Activated CD4-positive, alpha-beta T cell treated with anti-CD3 and anti-CD28 coated beads for 48 hours (primary cell): Measurements from ENCODE around the gene QKI.
A peak's percentile ranks its signal among the peaks of the same experiment; 100 is the strongest.

Experiments used
- DNase-seq: peaks from one replicate; pipeline ENCODE4 v3.0.0-alpha.2; 2020

QKI gene

DNA sequence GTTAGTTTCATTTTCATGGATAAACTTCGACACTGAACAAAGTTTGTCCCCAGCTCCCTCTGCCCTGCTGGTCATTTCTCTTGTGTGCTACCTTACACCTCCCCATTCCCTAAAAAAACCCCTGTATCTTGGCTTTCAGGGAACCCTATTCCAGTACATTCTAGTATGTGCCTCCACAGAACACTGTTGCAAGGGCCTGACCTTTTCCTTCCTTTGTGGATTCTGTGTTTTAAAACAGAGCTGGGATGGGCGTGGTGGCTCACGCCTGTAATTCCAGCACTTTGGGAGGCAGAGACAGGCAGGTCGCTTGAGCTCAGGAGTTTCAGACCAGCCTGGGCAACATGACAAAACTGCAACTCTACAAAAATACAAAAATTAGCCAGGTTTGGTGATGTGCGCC is 20.6 kb upstream of the QKI start:
- no peak for DNase-seq

DNA sequence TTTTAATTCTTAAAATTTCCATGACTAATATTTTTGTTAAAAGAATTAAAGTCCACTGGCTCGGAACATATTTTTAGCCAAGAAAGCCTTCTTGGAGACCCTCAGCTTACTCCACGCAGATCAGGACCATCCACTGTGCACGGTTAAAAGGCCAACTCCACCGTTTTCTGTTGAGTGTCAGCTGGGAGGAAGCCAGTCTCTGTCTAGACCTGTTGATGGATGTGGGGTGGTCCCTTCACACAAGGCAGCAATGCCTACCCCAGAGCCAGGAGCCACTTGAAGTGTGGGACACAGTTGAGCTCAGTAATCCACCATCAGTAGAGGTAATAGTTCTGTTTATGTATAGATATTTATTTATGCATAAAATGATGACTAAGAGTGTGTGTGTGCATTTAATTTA is 19.9 kb upstream of the QKI start:
- no peak for DNase-seq

DNA sequence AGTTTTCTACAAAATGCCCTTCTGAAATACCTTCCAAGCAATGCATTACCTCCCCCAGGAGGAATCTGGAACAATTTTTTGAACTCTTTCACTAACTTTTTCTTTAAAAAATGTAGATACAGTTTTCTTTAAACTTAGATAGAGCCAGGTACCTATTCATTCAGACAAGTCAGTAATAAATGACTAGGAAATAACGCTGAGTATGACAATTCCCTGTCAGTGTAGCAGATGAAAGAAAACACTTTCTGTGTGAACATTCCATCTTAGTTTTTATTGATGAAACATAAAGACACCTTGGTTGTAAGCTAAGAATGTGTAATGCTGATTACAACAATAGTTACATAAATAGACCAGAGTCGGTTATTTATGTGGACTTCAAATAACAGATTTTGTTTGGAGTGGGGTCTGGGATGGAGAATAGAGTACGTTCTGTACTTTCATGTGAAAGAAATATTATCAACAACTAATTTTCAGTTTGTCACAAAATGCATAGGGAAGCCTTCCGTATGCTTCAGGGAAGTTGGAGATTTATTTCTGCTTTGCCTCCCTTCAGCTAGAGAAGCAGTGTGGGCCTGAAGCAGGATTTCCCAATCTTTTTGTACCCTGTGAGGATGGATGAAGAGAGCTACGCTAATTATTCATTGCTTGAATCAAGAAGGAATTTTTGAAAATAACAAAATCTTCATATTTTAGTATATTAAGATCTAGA is 19.2 kb upstream of the QKI start:
- DNase-seq, result no peak

DNA sequence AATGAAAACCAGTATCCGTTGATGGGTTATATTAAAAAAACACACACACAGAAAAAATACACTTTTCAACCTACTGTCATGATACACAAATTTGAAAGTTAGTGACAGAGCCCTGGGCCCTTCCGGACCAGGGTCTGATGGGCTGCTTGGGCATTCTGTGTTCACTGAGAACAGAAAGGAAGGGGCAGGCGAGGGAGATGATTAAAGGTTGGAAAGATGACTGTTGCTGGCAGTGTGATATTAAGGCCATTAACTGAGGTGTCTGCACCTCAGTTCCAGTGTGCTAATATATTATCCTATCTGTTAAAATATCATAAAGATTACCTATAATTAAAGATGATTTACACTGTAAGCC is 18.7 kb upstream of the QKI start:
- DNase-seq, result no peak

DNA sequence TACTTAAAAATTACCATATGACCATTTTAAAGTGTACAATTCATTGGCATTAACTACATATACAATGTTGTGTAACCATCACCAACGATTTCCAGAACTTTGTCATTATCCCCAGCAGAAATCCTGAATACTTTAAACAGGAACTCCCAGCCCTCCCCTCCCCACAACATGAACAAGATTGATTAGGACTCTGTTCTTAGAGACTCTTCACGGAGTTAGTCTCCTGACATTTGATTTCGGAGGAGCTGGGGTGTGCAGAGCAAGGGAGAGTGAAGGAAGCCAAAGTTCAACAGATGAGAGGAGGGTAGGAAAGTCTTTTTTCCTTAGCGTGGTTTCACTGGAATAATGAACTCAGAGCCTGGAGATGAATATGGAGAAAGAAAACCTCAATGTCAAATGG is 17.2 kb upstream of the QKI start:
- DNase-seq, result no peak

DNA sequence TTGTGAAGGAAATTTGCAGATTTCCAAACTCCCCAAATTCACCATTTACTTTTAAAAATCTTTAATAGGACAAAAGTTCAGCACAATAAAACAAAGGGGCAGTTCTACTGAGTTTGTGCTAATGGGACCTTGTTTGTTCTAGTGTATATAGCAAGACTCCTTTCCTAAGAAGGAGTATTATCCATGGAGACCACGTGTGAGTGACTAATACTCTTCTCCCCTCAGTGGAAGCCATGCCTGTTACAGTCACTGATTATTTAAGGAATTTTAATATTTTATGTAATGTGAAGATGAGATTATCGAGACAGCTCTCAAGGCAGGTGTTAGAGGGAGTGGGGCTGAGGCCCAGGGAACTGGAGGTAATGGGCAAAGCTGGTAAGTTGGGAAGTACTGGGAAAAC is 16.4 kb upstream of the QKI start:
- no peak for DNase-seq

DNA sequence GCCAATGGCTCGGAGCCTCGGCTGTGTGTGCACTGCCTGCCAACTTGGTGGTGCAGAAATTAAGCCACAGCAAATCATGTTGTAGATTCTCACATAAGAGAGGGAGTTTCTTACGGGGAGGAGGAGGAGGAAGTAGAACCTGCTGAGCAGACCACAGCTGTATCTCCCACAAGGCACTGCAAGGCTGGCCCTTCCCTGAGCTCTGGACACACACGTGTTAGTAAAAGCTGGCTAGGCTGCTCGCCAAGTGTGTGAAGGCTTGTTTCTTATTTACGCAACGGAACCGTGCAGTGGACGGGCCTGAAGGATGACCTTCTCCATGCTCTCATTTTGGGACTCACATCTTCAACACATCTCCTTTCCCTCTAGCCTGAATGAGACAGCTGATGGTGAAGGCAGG is 15.7 kb upstream of the QKI start:
- no peak for DNase-seq

DNA sequence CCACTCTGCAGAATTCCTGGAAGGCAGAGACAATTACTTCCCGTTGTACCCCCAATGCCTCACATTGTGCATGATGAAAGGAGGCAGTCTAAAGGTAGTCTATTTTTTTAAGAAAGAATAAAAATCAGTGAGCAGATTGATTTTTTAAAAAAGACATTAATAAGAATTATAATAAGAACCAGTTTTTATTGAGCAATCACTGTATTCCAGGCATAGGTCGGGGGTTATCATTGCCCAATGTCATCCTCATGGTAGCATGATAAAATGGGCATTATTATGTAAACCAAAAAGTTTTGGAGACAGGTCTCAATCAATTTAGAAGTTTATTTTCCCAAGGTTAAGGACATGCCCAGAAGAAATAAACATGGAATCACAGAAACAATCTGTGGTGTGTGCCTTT is 14.0 kb upstream of the QKI start:
- DNase-seq, result no peak

DNA sequence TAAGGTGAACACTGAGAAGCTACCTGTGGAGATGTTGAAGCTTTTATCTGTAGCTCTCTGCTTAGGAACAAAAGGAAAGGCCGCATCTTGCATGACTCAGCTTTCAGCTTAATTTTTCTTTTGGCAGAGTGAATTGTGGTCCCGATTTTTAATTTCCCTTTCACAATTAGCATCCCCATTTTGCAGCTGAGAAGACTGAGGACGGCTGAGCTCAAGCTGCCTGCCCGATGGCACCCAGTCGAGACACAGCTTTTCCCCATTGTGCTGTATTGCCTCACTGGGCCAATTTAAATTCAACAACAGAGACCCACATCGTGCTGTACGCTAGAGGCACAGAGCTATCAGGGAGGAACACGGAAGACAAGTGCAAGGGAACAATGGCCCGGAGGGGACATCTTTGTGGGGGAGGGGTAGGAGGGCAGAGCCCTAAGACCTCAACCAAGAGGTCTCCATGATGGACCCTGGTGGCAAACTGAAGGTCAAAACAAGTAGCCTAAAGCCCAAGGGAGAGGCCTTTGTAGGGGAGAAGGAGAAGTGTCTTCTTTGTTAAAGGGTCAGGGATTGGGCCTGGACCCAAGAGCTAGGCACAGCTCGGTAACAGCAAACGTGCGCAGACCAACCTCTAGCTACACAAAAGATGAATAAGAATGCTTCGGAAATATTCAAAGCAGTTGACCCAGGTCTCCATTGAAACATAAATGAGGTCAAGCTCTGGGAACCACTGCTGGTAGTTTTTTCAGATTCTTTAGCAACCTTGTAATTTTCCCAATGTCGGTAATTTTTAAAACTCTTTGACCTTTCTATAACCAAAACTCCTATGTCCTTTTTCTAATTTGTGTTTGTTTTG is 13.3 kb upstream of the QKI start:
- no peak for DNase-seq

DNA sequence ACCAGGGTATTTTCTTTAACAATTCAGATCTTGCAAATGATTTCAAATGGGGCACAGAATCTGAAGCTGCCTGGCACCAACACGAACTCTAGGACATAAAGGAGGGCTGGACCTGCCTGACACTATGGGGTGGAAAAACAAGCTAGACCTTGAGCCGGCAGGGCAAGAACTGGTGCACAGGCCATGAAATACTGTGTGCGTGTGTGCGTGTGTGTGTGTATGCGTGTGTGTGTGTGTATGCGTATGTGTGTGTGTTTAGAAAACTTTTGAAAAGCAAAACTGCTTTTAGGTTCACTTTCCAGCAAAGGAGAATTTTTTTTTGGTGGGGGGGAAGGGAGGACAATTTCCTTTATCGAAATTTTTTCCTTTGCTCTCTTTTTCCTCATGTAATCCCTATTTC is 11.9 kb upstream of the QKI start:
- no peak for DNase-seq

DNA sequence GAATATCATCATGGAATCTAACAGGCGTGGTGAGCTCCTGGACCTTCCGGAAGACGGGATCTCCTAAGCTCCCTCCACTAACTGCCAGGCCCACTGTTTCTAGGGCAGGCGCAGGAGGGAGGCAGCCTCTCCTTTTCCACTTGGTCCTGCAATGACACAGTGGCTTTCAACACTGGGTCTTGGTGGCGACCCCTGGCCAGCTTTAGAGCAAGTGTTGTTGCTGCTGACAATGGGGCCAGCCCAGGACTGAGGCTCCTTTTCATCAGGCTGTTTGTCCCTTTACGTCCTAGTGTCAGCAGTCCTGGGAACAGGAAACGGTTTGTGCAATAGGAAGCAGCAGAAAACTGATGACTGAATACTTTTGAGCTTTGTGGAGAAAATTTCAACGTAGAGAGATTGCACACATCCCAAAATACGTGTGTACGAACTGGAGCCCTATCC is 9.7 kb upstream of the QKI start:
- DNase-seq, result no peak

DNA sequence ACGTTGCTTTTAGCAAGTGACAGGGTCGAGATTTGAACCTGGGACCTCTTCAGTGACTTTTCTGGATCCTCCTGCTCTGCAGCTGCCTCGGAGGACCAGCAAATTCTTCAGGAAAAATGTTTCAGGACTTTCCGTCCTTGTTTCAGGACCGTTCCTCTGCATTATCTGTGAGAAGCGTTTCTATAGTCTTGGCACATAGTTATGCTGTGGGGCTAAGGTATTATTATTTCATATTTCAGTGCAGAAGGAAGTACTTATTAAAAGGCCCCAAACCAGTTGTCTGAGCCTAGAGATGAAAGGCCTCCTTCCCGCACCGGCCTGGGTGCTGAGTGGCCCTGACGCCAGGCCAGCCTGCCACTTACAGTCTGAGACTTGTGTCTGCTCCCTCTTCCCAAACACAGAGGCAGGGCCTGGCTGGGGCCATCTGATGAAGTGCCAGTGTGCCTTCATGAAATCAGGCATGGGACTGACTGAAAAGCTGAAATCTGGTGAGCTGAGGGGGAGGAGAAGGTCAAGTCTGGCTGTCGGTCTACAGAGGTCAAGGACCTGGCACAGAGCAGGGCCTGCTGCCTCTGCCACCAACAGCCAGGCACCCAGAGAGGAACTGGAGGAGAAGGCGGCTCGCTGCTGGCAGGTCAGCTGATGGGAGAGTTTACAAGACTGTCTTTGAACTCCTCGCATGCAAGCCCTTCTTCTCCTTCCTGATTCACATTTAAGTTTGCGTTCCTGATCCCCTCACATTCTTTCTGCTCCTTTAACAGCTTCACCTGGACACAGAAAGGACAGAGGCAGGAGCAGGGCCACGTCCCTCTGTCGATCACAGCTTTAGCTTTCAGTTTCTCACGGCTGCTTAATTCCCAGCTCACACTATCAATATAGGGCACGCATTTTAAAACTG is 8.9 kb upstream of the QKI start:
- peak; percentile 30 for DNase-seq

DNA sequence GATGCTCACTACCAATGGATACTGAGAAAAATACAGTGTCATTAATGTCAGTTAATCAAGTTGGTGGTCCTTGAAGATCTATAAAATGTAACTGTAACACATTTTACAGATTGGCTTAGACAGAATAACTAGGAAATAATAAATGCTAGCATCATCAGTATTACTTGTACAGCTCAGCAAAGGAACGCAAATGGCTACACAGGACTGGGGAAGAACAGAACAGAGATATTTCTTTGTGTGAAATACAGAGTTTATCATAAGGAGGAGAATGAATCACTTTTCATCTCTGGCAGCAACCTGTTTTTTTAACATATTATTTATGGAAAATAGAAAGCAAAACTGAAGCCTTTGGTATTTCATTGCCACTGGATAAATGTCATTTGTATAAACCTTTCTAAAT is 8.2 kb upstream of the QKI start:
- DNase-seq, result no peak

DNA sequence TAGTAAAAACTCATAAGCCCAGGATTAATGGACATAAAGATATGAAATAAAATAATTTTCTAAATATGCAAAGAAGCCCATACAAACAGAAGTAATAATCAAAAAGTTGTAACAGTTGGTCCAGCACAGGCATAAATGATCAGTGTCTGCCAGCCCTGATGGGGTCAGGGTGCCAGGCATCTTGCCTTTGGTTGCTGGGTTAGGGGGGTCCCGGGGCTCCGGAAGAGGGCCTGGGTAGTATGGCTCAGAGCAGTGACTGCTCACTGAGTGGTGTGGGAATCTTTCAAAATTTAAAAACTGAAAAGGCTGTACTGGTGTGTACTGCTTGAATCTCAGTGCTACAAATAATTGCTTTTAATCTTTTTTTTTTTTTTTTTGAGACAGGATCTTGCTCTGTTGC is 7.7 kb upstream of the QKI start:
- DNase-seq, result no peak

DNA sequence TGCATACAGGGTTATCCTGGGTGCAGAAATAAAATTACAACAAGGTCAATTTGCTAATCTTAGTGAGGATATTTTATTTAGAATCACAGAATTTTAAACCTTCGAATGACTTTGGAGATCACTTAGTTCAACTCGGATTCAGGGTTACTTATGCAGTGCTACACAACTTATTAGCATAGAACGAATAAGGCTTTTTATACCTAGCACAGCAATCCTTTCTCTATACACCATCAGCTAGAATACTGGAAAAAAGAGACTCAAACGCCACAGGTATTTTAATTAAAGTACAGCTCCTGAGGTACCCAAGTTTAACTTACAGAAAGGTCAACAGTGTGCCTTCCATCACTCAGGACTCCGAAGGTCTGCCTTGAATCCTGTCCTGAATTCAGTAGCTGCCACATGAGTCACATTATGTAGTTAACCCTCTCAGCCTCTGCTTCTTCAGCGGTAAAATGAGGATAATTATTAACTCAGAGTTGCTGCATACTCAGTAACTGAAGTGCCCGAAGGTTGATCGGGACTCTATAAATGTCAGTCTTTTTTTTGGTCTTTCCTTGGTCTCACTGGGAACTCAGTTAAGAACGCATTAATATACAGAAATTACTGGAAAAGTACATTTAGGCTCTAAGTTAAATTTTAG is 6.0 kb upstream of the QKI start:
- no peak for DNase-seq

DNA sequence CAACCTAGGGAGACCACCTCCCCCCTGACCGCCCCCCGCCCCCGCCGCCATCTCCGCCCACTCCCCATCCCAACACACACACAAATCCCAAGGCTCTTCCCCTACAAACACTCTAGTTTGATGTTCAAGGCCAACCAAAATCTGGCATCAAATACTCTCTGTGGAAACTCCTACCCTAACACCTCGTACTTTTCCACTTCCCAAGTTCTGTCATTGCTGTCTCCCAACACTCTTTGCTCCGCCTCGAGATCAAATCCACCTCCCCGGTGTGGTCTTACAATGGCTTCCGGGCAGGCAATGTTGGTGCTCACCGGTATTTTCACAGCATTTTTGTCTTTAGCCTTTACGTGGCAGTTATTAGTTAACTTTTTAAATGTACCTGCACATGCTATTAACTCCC is 4.8 kb upstream of the QKI start:
- no peak for DNase-seq

DNA sequence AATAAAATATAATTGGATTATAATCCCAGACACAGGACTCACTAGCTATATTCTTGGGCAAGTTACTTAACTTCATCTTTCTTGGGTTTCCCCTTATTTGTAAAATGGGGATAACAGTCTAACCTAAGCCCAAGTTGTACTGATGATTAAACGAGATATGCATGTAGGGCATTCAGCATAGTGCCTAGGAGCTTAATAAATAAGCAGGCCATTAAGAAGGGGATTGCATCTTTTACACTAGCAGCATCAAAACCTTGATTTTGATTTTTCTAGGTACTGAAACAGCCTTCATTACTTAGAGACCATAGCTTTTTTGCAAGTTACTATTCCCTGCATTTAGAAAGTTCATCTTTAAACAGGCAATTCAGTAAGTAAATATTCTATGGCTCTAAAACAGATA is 2.2 kb upstream of the QKI start:
- DNase-seq, result no peak

DNA sequence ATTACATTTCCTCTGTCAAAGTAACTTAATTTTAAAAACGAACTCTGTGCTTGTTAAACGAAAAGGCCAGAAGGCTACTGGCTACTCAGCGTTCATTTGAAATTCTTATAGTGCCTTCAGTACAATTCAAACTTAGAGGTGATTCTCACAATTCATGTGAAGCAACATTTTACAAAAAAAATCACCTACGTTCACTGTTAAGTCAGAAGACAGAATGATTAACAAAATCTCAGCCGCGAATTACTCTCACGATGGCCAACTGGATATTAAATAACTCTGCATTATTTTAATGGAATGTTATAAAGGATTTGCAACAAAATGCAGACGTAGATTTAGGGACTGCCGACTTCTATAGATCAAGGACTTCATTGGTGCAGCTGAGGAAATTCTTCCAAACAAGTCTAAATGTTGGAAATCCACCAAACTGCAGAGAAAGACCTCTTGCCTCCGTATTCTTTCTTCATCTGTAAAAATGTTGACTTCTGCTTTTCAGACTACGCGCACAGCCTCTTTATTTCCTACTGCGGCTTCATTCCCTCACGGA is 1.6 kb upstream of the QKI start:
- DNase-seq, result no peak

DNA sequence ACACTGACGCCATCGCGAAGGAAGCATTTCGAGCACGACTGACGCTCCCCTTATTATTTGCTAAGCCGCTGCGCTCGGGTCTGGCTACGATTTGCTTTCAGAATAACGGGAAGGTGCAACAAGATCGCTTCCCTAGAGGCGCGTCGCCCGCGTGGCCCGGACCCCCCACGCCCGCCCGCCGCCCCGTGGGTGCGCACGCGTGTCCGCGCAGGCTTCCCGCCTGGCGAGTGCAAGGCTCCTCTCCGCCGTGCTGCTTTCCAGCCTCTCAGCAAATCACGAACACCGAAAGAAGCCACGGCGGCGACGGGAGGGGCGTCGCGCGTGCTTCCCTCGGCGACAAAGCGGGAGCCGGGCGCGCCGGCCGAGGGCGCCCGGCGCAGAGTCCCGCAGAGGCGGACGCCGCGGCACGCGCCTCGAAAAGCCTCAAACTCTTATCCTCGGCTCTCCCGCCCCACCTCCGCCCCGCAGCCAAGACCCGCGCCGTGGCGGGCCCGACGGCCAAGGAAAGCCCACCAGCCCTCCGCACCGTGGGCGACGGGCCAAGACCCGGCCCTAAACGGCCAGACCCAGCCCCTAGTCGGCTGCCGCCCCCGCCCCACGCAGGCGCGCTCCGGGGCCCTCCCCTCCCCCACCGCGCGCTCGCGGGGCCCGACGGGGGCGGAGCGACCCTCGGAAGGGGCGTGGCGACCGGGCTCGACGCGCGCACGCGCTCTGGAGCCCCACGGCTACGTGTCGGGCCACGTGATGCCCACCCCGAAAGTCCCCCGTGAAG is 987 bp upstream of the QKI start:
- peak; percentile 89 for DNase-seq

DNA sequence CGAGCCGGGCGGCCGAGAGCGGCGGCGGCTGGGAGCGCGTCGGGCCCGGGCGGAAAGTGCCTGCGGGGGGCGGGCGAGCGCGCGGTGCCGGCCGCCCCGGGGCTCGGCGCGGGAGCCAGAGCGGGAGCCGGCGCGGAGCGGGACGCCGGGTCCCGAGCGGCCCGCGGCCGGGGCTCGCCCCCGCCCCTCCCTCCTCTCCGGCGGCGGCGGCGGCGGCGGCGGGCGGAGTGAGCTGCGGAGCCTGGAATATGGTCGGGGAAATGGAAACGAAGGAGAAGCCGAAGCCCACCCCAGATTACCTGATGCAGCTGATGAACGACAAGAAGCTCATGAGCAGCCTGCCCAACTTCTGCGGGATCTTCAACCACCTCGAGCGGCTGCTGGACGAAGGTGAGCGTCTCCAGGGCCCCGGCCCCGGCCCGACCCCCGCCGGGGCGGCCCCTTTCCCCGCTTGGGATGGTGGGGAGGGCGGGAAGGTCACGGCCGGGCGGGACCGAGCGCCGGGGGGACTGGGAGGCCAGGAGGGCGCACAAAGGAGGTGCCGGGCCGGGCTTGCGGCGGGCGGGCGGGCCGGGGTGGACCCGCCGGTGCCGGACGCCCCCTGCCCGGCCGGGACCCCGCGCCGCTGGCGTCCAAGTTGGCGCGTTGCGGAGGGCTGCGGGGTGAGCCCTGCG is 565 bp downstream of the QKI start:
- DNase-seq, result peak; percentile 28
